Testis (tissue), 3 donors: ENCODE results near the gene WDFY2. TPM values are rescaled to one million over a fixed set of nuclear protein-coding genes. Genes with fewer than 3 reads are reported as not detected.

Source experiments
- DNase-seq: peaks from one replicate; pipeline ENCODE4 v3.0.0-alpha.2; 2019
- H3K27ac ChIP-seq, 2 donors: fragments of 200-600 bp; sonication (generic); one replicate each; pipeline ENCODE4 v1.5.1; 2019
- H3K27me3 ChIP-seq: fragments of 200-600 bp; sonication (generic); one replicate; pipeline ENCODE4 v1.5.1; 2019
- H3K36me3 ChIP-seq: fragments of 200-600 bp; sonication (generic); one replicate; pipeline ENCODE4 v1.5.1; 2017; ENCODE audit warnings: low read depth; ENCODE audit errors: missing control alignments
- H3K4me1 ChIP-seq: fragments of 200-600 bp; sonication (generic); one replicate; pipeline ENCODE4 v1.5.1; 2019
- H3K4me3 ChIP-seq, 2 donors: fragments of 200-600 bp; sonication (generic); one replicate each; pipeline ENCODE4 v1.5.1; 2017 to 2019
- H3K9me3 ChIP-seq: fragments of 200-600 bp; sonication (generic); one replicate; pipeline ENCODE4 v1.5.1; 2017
- POLR2A ChIP-seq: fragments of 450-650 bp; IDR thresholded peaks from one replicate; pipeline ENCODE4 v1.6.1; 2017; ENCODE audit warnings: antibody characterized with exemption, mild to moderate bottlenecking, moderate library complexity
- WGBS, 2 donors: methylation state at CpG; one replicate each; pipeline ENCODE4 v1.1.5; 2018; 5-methylcytosine and 5-hydroxymethylcytosine counted together
- intact Hi-C: fragments of 100-400 bp; cut with DNase I; formaldehyde crosslinking; loops from one replicate; pipeline ENCODE4 v1.15.1; 2023; ENCODE audit warnings: low total_unique reads
- polyA plus RNA-seq: library from polyadenylated mRNA; stranded (reverse); fragments of 350-450 nt; fragmentation: Illumina TruSeq; extraction: RNeasy Lipid Tissue Mini Kit (QIAGEN cat#74804); gene quantifications from one replicate; pipeline ENCODE4 v1.2.3, GENCODE V29; 2014; ENCODE audit warnings: low read depth, low replicate concordance; ENCODE audit not compliant: insufficient read depth
- total RNA-seq, 2 donors: library from RNA; depleted of rRNA; stranded (reverse); fragments of >200 nt; gene quantifications; one replicate each; pipeline ENCODE4 v1.2.3, GENCODE V29; 2016
- TF ChIP-seq, protein P1 (sequence below), 3 experiments: fragments of 450-650 bp in 2 of 3; fragments of 200-600 bp in 1 of 3; sonication (generic) in 1 of 3; IDR thresholded peaks; one replicate each; pipeline ENCODE4 v1.5.1; 2016 to 2019; ENCODE audit warnings: antibody characterized with exemption in 3 of 3, mild to moderate bottlenecking in 2 of 3, moderate library complexity in 1 of 3

WDFY2 gene
- total and polyA plus RNA-seq, 3 donors from 2014 or later, result 17.1 to 45.8 (median 36.1) TPM

DNA sequence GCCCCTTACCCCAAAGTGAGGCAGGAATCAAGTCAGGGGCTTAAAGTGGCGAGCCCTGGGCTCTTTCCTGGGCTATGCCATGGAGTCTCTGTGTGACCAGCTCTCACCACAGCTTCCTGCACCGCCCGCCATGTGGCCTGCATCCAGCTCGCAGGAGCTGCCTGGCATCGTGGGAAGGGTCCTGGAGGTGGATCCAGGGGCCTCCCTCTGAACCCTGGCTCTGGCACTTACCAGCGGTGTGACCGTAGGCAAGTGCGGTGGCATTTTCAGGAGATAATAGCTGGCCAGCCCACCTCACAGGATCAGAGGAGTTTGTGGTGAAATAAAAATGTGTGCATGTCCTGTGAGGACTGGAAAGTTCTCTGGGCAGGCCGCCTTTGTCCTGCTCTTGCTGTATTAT lies 193.7 kb downstream of the WDFY2 start:
- no peaks in the 10 kb centered on the region for H3K27me3 ChIP-seq
- intact Hi-C loops, result no loop called here
- H3K36me3 ChIP-seq, result no peaks in the 10 kb centered on the region
- H3K27ac ChIP-seq, result no peak overlapping the region
- TF ChIP-seq, protein P1, sequence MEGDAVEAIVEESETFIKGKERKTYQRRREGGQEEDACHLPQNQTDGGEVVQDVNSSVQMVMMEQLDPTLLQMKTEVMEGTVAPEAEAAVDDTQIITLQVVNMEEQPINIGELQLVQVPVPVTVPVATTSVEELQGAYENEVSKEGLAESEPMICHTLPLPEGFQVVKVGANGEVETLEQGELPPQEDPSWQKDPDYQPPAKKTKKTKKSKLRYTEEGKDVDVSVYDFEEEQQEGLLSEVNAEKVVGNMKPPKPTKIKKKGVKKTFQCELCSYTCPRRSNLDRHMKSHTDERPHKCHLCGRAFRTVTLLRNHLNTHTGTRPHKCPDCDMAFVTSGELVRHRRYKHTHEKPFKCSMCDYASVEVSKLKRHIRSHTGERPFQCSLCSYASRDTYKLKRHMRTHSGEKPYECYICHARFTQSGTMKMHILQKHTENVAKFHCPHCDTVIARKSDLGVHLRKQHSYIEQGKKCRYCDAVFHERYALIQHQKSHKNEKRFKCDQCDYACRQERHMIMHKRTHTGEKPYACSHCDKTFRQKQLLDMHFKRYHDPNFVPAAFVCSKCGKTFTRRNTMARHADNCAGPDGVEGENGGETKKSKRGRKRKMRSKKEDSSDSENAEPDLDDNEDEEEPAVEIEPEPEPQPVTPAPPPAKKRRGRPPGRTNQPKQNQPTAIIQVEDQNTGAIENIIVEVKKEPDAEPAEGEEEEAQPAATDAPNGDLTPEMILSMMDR (IDR thresholded peaks at IDR 0.05), result no peak
- no peak for TF ChIP-seq POLR2A
- no peak for DNase-seq
- H3K4me1 ChIP-seq, result no peaks in the 10 kb centered on the region
- no peaks in the 10 kb centered on the region for H3K9me3 ChIP-seq
- WGBS, 2 donors, result 86 to 87% methylated on average over 9 of the region's 9 CpGs
- no peak overlapping the region for H3K4me3 ChIP-seq

- Histone ChIP-seq H3K4me3 (no peak overlapping the region), H3K36me3 (no peaks in the 10 kb centered on the region), H3K4me1 (no peaks in the 10 kb centered on the region), H3K27me3 (no peaks in the 10 kb centered on the region), H3K9me3 (no peaks in the 10 kb centered on the region), H3K27ac (no peak overlapping the region)
- no peak for TF ChIP-seq POLR2A
- TF ChIP-seq, protein P1 (IDR thresholded peaks at IDR 0.05), result no peak
- WGBS, 2 donors, result 80 to 84% methylated on average over 11 of the region's 11 CpGs
- DNase-seq, result no peak
- intact Hi-C loops, result no loop called here
These were observed 194.1 kb downstream of the WDFY2 start for GRCh38 chr13:51778392-51778791.

DNA sequence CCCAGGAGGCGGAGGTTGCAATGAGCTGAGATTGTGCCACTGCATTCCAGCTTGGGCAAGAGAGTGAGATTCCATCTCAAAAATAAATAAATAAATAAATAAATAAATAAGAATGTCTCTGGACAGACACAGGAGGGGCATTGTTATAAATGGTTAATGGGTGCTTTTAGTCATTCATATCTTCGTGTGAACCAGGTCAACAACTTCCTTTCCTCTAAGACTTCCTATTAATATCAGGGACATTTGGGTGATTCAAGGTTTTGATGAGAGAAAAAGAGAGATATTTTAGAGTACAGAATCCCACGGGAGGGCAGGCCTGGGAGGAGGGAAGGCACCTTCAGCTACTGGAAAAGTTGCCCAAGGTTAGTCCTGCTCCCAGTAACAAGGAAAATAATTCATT lies 195.8 kb downstream of the WDFY2 start:
- no peaks in the 10 kb centered on the region for H3K4me1 ChIP-seq
- no peak overlapping the region for H3K4me3 ChIP-seq
- 66 to 81% methylated on average over 3 of the region's 3 CpGs for WGBS, 2 donors
- no peaks in the 10 kb centered on the region for H3K27me3 ChIP-seq
- DNase-seq, result no peak
- intact Hi-C loops, result no loop called here
- TF ChIP-seq, protein P1 (IDR thresholded peaks at IDR 0.05), result no peak
- no peak for TF ChIP-seq POLR2A
- no peaks in the 10 kb centered on the region for H3K36me3 ChIP-seq
- no peaks in the 10 kb centered on the region for H3K9me3 ChIP-seq
- no peak overlapping the region for H3K27ac ChIP-seq

DNA sequence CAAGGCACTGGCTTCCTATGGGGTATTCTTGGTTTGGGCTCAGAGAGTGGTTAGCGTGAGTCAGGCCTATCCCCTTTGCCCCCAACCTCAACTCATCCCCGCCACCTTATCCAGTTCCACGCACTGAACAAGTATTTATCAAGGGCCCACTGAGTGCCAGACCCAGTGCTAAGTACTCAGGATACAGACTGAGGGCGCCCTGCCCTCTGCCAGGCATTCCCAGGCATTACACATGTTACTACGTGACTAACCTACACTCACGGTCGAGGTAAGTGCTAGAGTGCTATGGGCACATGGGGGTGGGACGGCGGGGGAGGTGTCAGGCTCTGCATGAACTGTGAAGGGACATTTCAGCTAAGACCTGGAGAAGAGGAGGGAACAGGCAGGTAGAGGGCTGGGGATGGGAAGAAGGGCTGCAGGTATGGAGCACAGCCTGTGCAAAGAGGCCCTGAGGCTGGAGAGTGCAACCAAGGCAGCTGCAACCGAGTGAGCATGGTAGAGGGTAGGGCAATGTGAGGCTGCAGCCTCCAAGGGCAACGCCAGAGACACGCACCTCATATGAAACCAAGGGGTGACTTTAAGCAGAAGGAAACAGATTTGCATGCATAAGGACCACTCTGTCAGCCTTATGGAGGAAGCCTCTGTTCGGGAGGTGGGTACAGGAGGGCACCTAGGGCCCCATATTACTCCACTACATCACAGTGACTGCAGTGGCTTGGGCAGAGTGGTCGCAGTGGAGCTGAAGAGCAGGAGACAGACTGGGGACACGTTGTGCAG lies 197.2 kb downstream of the WDFY2 start:
- intact Hi-C loops, result no loop called here
- H3K36me3 ChIP-seq, result no peaks in the 10 kb centered on the region
- no peak overlapping the region for H3K4me3 ChIP-seq
- no peaks in the 10 kb centered on the region for H3K9me3 ChIP-seq
- DNase-seq, result peak; percentile 57
- no peak overlapping the region for H3K27ac ChIP-seq
- 82 to 85% methylated on average over 15 of the region's 15 CpGs for WGBS, 2 donors
- TF ChIP-seq, protein P1 (IDR thresholded peaks at IDR 0.05), result peak in 1 of 3 experiments; percentile 32
- no peak for TF ChIP-seq POLR2A
- no peaks in the 10 kb centered on the region for H3K27me3 ChIP-seq
- peaks cover 6% of the 10 kb centered on the region for H3K4me1 ChIP-seq
